DND-41 (cell line): ENCODE results near the gene S100PBP.

ENCODE experiments used
- EZH2 ChIP-seq: IDR thresholded peaks from 3 replicates; pipeline ENCODE4 v1.6.1; 2012; ENCODE audit warnings: borderline replicate concordance, low read depth, mild to moderate bottlenecking, moderate library complexity, low read length, inconsistent platforms; ENCODE audit not compliant: severe bottlenecking
- TF ChIP-seq, protein P1 (sequence below): IDR thresholded peaks from 2 replicates; pipeline ENCODE4 v1.5.1; 2012; ENCODE audit warnings: borderline replicate concordance, low read length, moderate library complexity, mild to moderate bottlenecking; ENCODE audit not compliant: poor library complexity, severe bottlenecking; ENCODE audit errors: extremely low read depth

DNA sequence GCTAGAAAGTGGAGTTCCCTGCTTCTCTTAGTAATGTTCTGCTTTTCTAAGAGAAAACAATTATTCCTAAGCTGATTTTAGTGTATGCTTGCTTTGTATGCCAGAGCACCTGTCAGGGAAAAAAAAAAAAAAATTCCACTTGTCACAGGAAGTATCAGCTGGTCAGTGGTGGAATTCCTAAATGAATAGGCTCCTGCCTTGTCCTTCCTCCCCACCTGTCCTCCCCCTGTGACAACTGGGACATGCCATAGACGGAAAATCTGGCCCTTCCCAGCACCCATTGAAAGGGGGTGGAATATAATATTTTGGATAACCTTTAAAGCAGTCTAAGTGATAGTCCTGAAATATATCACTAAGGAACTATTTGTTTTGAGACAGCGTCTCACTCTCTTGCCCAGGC, 42.5 kb downstream of the S100PBP start:
- TF ChIP-seq, protein P1, sequence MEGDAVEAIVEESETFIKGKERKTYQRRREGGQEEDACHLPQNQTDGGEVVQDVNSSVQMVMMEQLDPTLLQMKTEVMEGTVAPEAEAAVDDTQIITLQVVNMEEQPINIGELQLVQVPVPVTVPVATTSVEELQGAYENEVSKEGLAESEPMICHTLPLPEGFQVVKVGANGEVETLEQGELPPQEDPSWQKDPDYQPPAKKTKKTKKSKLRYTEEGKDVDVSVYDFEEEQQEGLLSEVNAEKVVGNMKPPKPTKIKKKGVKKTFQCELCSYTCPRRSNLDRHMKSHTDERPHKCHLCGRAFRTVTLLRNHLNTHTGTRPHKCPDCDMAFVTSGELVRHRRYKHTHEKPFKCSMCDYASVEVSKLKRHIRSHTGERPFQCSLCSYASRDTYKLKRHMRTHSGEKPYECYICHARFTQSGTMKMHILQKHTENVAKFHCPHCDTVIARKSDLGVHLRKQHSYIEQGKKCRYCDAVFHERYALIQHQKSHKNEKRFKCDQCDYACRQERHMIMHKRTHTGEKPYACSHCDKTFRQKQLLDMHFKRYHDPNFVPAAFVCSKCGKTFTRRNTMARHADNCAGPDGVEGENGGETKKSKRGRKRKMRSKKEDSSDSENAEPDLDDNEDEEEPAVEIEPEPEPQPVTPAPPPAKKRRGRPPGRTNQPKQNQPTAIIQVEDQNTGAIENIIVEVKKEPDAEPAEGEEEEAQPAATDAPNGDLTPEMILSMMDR = no peak
- no peak for TF ChIP-seq EZH2
